CD4-positive, alpha-beta T cell (primary cell): ENCODE data around the gene DBX1. TPM values are rescaled to one million over a fixed set of nuclear protein-coding genes. Genes with fewer than 3 reads are reported as not detected.

ENCODE experiments used
- ATAC-seq: fragments of 200-7000 bp; cut with Tn5 transposase; one replicate; pipeline ENCODE4 v1.10.0; 2022; ENCODE audit warnings: mild to moderate bottlenecking; ENCODE audit not compliant: poor library complexity
- CTCF ChIA-PET: fragments of 350-600 bp; sonication (Branson Sonifier 250); formaldehyde crosslinking; loops from one replicate; lab custom pipeline; 2021; ENCODE audit warnings: antibody characterized with exemption, inconsistent platforms; lab: Charles Lee
- POLR2A ChIA-PET: fragments of 350-600 bp; sonication (Branson Sonifier 250); formaldehyde crosslinking; loops from one replicate; lab custom pipeline; 2021; ENCODE audit warnings: antibody characterized with exemption, inconsistent platforms; lab: Charles Lee
- DNase-seq, 14 experiments: peaks; one replicate each; pipeline ENCODE4 v3.0.0-alpha.2; 2013 to 2020; ENCODE audit warnings: mixed read lengths in 2 of 14
- H3K27ac ChIP-seq, 2 donors: one replicate each; pipeline versions ENCODE4 v1.5.1 to v1.7.0; 2013; ENCODE audit warnings: low read length in 2 of 2, low read depth in 1 of 2, mild to moderate bottlenecking in 1 of 2
- H3K27me3 ChIP-seq, 2 experiments: 1 replicate in 1 of 2; 2 replicates in 1 of 2; pipeline versions ENCODE4 v1.6.1 to v1.7.0; 2013; ENCODE audit warnings: low read length in 2 of 2, control low read depth in 1 of 2, mild to moderate bottlenecking in 1 of 2, moderate library complexity in 1 of 2; ENCODE audit not compliant: insufficient read depth in 2 of 2, control insufficient read depth in 1 of 2
- H3K36me3 ChIP-seq: one replicate; pipeline ENCODE4 v1.6.1; 2013; ENCODE audit warnings: low read length, control low read depth; ENCODE audit not compliant: insufficient read depth
- H3K4me1 ChIP-seq: one replicate; pipeline ENCODE4 v1.6.1; 2013; ENCODE audit warnings: low read length, control low read depth; ENCODE audit not compliant: insufficient read depth
- H3K4me3 ChIP-seq: one replicate; pipeline ENCODE4 v1.5.1; 2013; ENCODE audit warnings: mild to moderate bottlenecking, low read length, moderate library complexity
- H3K9me3 ChIP-seq, 2 experiments: 1 replicate in 1 of 2; 2 replicates in 1 of 2; pipeline versions ENCODE4 v1.6.1 to v1.7.0; 2013; ENCODE audit warnings: low read length in 2 of 2, mild to moderate bottlenecking in 2 of 2, control low read depth in 1 of 2, moderate library complexity in 1 of 2; ENCODE audit not compliant: control insufficient read depth in 1 of 2, insufficient read depth in 1 of 2
- H3K27ac Mint-ChIP-seq: one replicate; pipeline ENCODE4 v1.8.0; 2020; ENCODE audit warnings: mixed read lengths
- H3K27me3 Mint-ChIP-seq: one replicate; pipeline ENCODE4 v1.8.0; 2021; ENCODE audit warnings: mixed read lengths
- H3K36me3 Mint-ChIP-seq: one replicate; pipeline ENCODE4 v1.8.0; 2021; ENCODE audit warnings: low read depth, mixed read lengths
- H3K4me1 Mint-ChIP-seq: one replicate; pipeline ENCODE4 v1.8.0; 2021; ENCODE audit warnings: low read depth, mixed read lengths
- H3K4me3 Mint-ChIP-seq: one replicate; pipeline ENCODE4 v1.8.0; 2020; ENCODE audit warnings: mild to moderate bottlenecking, mixed read lengths
- H3K9me3 Mint-ChIP-seq: one replicate; pipeline ENCODE4 v1.8.0; 2020; ENCODE audit warnings: mixed read lengths
- intact Hi-C, 2 experiments: fragments of 100-400 bp; cut with DNase I in 1 of 2; cut with micrococcal nuclease in 1 of 2; formaldehyde crosslinking; loops; one replicate each; pipeline versions ENCODE4 v1.15.1 to v1.9.0; 2023 to 2025; cut with DNase I, micrococcal nuclease
- total RNA-seq, 174 experiments: library from RNA in 2 of 174; stranded (reverse) in 2 of 174; gene quantifications; one replicate each; pipeline ENCODE4 v1.2.3 and lab custom pipeline; 2021 to 2026
- TF ChIP-seq, protein P1 (sequence below): fragments of 200-600 bp; IDR thresholded peaks from one replicate; pipeline ENCODE4 v1.8.0; 2022; ENCODE audit warnings: antibody characterized with exemption, mild to moderate bottlenecking

Gene DBX1
- total RNA-seq, 2 experiments from 2014 or later: 0.17 to 0.19 TPM

DNA sequence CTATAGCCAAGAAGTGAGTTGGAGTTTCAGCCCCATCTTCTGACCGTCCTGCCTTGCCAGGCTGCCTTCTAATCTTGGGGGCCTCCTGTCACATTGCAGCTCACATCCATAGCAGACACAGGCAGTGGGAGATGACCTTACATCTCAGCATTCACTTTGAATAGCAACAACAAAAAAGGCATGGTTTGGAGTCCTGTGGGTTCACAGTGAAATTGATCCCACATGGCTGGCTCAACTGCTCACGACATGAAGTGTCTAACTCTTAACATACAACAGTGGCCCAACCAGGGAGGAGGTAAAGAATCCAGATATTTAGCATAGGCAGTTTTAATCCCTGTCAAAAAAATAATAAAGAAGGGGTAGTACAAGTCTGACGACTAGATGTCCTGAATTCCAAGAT lies 38.1 kb downstream of the DBX1 start:
- H3K9me3 ChIP-seq: no peaks in the 10 kb centered on the region
- Mint-ChIP-seq H3K27me3 (peaks cover 43% of the 10 kb centered on the region), H3K27ac (no peak overlapping the region), H3K36me3 (no peaks in the 10 kb centered on the region), H3K4me3 (no peak overlapping the region), H3K9me3 (no peaks in the 10 kb centered on the region), H3K4me1 (no peaks in the 10 kb centered on the region)
- ChIA-PET POLR2A (no interaction called here), CTCF (no interaction called here)
- no peak overlapping the region for H3K4me3 ChIP-seq
- no peaks in the 10 kb centered on the region for H3K27me3 ChIP-seq
- TF ChIP-seq, protein P1, sequence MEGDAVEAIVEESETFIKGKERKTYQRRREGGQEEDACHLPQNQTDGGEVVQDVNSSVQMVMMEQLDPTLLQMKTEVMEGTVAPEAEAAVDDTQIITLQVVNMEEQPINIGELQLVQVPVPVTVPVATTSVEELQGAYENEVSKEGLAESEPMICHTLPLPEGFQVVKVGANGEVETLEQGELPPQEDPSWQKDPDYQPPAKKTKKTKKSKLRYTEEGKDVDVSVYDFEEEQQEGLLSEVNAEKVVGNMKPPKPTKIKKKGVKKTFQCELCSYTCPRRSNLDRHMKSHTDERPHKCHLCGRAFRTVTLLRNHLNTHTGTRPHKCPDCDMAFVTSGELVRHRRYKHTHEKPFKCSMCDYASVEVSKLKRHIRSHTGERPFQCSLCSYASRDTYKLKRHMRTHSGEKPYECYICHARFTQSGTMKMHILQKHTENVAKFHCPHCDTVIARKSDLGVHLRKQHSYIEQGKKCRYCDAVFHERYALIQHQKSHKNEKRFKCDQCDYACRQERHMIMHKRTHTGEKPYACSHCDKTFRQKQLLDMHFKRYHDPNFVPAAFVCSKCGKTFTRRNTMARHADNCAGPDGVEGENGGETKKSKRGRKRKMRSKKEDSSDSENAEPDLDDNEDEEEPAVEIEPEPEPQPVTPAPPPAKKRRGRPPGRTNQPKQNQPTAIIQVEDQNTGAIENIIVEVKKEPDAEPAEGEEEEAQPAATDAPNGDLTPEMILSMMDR: no peak
- H3K36me3 ChIP-seq: no peaks in the 10 kb centered on the region
- intact Hi-C loops: loop anchor here in 1 of 2 experiments (10.0 kb wide), 1 partner anchor 553 kb away; no protein-coding TSS in a partner anchor
- DNase-seq (no peak), ATAC-seq (no peak)
- no peak overlapping the region for H3K27ac ChIP-seq
- H3K4me1 ChIP-seq: no peaks in the 10 kb centered on the region

DNA sequence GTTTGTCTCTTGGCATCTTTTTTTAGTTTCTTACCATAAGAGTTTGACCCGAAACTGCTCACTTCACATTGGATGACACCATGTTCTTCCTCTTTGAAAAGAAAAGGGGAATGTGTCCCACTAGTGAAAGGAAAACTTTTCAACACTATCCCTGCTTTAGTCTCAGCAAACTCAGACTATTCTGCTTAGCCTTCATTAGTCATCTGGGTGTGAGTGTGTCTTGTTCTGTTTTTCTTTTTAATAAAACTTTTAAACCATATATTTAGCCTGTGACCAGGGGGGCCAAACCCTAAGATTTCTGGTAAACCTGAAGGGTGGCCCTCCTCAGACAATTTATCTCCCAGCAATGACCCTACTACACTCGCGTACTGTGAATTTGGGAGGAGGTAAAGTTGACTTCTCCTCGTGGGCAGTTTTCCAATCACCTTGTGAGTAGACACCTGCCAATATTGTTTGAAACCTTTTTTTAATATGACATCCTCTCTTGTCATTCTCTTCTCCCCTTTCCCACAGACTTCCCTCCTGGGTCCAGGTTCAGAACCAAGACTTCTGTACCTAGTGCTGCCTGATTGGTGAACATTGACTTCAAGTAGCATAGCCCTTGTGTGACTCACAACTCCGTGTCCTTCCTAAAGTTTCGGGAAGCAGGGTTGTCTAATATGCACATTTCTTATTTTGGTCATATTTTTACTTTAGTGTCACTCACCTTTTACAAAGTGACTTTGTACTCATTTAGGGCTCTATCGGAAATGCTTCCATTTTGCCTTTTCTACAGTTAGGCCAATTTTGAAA lies 39.9 kb downstream of the DBX1 start:
- no peak overlapping the region for H3K27ac ChIP-seq
- intact Hi-C loops: loop anchor here in 1 of 2 experiments (10.0 kb wide), 1 partner anchor 554 kb away; no protein-coding TSS in a partner anchor
- Mint-ChIP-seq H3K36me3 (no peaks in the 10 kb centered on the region), H3K27ac (no peak overlapping the region), H3K27me3 (peaks cover 43% of the 10 kb centered on the region), H3K4me3 (no peak overlapping the region), H3K9me3 (no peaks in the 10 kb centered on the region), H3K4me1 (no peaks in the 10 kb centered on the region)
- H3K4me3 ChIP-seq: no peak overlapping the region
- no peak for ATAC-seq
- H3K27me3 ChIP-seq: no peaks in the 10 kb centered on the region
- no peaks in the 10 kb centered on the region for H3K4me1 ChIP-seq
- TF ChIP-seq, protein P1: no peak
- POLR2A ChIA-PET: no interaction called here
- CTCF ChIA-PET: no interaction called here
- no peak for DNase-seq
- no peaks in the 10 kb centered on the region for H3K9me3 ChIP-seq
- H3K36me3 ChIP-seq: no peaks in the 10 kb centered on the region

DNA sequence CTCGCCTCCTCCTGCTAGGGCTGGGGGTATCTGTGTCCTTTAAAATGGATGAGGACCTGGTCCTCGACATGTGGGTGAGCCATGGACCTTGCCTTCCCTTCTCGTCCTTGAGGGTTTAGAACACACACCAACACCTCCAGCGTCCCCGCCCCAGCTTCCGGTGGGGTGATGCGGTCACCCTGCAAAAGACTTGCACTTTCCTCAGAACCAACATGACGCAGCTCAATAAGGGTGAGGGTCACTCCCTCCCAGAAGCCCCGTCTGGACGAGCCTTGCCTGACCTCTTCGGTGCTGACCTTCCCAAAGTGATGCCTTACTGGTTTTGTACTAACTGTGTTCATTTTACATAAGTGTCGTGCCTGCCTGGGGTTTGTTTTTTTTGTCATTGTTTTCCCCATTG lies 41.0 kb downstream of the DBX1 start:
- POLR2A ChIA-PET: no interaction called here
- ATAC-seq: no peak
- H3K27me3 ChIP-seq: no peaks in the 10 kb centered on the region
- CTCF ChIA-PET: no interaction called here
- H3K27ac Mint-ChIP-seq: no peak overlapping the region
- no peaks in the 10 kb centered on the region for H3K9me3 ChIP-seq
- H3K36me3 ChIP-seq: no peaks in the 10 kb centered on the region
- no peaks in the 10 kb centered on the region for H3K36me3 Mint-ChIP-seq
- intact Hi-C loops: no loop called here
- no peak overlapping the region for H3K4me3 ChIP-seq
- H3K27ac ChIP-seq: no peak overlapping the region
- H3K4me1 ChIP-seq: no peaks in the 10 kb centered on the region
- H3K4me3 Mint-ChIP-seq: no peak overlapping the region
- TF ChIP-seq, protein P1: no peak
- H3K4me1 Mint-ChIP-seq: no peaks in the 10 kb centered on the region
- no peaks in the 10 kb centered on the region for H3K9me3 Mint-ChIP-seq
- H3K27me3 Mint-ChIP-seq: peaks cover 43% of the 10 kb centered on the region
- DNase-seq: no peak
